Stimulated activated CD8-positive, alpha-beta memory T cell treated with anti-CD3 and anti-CD28 coated beads, Interleukin-15, amount 100 ng/mL, for 4 hours (primary cell): ENCODE results near the gene PLA2G4F.

Experiments
- DNase-seq, 2 donors: peaks; one replicate each; pipeline ENCODE4 v3.0.0-alpha.2; 2020; ENCODE audit warnings: low read depth in 2 of 2

PLA2G4F gene

DNA sequence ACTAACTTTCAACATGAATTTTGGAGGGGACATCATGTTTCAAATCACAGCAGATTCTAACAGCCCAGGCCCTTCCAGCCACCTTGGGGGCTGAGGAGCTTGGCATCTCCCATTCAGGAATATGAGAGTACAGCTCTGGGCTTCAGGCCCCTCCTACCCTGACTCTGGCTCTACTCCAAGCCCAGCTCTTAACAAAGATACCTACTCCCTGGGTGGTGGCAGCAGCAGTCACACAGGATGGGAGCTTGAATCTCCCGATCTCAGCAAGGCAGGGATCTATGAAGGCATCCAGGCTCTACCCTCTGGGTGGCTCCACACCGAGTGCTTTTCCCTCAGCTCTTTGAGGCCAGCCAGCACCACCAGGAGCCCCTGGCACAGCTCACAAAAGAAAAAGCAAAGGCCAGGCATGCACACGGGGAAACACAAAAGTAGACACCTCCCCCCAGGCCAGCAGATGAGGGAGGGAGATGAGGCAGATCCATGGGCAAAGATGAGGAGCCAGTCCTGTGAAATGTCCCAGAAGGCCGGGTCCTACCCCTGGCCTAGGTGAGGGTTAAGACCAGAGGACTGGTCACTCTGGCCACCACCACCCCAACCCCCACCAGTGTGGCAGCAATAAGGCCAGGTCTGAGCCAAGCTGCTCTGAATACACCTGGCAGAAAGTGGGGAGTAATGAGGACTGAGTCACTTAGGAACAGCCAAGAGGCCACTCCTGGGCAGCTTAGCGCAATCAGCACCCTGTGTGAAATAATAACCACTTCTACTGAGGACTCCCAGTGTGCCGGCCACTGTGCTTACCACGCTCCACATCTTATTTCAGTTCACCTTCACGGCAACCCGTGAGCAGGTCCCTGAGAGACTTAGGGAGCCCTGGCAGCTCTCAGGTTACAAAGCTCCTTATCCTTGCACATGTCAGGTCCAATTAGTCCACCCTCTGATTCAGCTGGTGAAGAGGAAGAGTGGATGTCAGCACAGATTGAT, 24.3 kb downstream of the PLA2G4F start:
- DNase-seq = no peak

DNA sequence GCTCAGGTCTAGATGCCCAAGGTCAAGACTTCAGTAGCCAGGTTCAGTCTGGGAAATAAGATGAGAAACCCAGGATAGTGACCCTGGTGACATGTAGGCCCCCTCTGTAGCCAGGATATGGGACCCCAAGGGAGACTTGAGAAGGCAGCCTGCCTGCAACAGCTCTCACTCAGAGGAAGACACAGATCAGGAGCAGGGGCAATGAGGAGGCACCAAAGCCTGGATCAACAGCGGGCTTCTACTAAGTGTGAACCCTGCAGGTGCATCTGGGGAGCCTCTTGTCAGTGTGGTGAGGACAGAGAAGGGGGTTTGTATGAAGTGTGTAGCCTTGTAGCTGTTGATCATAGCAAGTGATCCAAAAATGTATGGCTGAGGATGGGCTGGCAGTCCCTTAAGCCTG, 25.4 kb downstream of the PLA2G4F start:
- no peak for DNase-seq

DNA sequence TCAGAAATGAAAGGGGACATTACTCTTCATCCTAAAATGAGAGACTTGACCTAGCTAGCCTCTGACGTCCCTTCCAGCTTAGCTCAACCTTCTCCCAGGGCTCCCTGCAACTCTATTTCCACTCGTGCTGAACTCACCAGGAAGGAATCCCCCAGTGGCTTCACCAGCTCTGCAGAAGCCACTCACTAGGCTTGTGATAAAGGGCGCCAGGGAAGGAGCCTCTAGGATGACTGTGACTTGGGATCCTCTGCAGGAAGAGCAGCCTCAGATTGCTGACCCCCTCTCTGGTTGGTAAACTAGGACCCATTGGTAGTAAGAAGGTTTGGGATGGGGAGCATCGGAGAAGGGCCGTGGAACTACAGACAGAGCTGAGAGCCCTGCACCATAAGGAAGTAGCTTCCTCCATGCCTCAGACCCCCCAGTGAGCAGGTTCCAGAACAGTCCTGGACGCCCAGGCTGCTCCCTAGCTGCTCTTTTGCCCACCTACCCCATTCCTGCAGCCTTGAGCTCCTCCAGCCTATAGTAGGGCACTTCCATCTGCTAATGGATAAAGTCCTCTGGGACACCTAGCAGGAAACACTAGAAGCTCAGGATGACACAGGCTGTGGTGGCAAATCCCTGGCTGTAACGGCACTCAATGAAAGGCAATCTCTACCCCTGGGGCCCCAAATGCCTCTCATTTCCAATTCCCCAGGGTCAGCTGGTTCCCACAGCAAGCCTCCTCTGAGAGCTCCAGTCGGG, 26.0 kb downstream of the PLA2G4F start:
- DNase-seq = no peak

DNA sequence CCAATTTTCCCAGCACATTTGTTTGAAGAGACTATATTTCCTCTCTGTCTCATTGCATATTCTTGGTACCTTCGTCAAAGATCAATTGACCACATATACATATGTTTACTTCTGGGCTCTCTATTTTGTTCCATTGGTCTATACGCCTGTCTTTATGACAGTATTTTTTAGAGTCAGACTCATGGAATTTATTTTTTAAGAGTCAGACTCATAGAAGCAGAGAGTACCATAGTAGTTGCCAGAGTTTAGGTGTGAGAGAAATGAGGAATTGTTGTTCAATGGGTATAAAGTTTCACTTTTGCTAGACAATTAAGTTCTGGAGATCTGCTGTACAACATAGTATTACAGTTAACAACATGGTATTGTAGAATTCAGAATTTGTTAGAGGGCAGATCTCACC, 27.1 kb downstream of the PLA2G4F start:
- DNase-seq = no peak

DNA sequence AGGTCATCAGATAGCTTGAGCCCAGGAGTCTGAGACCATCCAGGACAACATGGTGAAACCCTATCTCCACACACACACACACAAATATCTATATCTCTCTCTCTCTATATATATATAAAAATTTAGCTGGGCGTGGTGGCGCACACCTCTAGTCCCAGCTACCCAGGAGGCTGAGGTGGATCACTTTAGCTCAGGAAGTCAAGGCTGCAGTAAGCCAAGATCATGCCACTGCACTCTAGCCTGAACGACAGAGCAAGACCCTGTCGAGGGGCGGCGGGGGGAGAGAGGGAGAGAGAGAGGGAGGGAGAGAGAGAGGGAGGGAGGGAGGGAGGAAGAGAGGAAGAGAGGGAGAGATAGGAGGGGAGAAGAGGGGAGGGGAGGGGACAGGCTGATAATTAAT, 28.0 kb downstream of the PLA2G4F start:
- no peak for DNase-seq

DNA sequence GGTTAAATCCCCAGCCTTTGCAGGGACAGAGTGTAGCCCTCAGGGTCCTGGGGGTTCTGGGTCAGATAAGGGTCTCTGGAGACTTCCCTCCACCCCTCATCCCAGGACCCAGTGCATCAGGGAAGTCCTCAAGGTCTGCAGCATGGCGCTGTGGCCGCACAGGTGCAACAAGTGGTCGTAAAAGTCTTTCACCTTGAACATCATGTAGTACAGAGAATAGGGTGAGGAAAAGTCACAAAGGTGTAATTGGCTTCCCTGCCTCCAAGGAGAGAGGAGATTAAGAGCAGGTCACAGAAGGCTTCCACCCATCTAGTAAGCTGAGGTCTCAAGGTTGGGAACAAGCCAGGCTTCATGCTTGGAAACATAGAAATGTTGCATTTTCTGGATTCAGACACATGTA, 32.9 kb downstream of the PLA2G4F start:
- no peak for DNase-seq

DNA sequence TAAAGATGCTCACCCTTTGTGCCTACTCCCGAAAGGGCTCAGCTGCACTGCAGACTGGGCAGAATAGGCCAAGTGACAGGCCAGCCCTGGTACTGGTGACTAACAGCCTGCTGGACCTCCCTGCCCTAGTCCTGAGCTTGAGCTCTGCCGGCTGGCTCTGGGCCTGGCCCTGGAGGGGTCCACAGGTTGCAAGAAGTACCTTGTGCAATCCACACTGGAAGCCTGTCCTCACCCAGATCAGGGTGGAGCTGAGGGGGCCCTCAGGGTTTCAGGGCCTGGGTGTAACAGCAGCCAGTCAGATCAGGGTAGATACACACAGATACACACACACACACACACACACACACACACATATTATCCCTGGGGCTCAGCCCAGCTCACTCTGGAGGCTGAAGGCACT, 34.8 kb downstream of the PLA2G4F start:
- no peak for DNase-seq

DNA sequence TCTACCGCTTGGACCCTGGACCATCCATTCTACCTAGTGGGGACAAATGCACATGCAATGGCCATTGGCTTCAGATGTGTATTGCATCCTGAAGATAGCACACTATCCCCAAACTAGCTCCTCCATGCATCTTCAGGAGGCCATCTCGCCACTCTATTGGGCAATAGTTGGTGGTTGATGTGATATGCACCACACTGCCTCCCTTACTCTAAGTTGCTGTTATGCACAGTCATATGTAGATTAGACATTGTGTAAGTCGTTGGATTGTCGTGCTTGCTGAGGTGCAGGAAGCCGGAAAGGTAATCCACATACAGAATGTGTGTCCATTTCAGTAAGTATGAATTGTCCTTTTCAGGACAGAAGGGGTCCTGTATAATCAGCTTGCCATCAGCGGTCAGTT, 35.4 kb downstream of the PLA2G4F start:
- DNase-seq = no peak

DNA sequence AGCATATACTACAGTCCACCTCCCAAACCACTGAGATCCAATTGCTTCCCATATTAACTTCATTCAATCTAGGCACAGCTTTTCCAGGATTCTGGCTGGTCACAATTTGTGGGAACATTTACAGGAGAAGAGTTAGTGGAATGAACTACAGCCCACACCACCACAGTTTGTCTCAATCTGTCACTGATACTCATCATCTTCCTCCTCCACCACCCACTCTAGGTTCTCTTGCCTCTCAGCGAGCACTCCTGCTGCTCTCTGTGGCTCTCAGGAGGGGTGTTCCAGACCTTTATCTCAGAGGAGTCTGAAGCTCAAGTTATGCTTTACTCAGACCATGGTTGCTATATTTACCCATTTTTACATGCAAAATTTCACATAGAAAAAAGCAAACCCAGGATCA, 36.2 kb downstream of the PLA2G4F start:
- DNase-seq = no peak

DNA sequence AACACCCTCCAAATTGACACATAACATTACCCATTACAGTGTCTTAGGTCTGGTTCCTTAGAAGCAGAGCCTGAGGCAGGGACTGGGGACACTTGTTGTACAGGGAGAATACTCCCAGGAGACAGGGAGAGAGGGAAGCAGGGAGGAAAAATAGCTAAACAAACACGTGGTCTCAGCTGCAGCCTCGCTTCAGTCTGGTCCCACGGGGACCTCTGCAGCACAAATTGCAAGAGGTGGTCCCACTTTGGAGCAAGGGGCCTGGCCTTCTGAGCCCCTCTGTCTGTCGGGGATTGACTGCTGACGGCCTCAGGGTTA, 37.0 kb downstream of the PLA2G4F start:
- no peak for DNase-seq

DNA sequence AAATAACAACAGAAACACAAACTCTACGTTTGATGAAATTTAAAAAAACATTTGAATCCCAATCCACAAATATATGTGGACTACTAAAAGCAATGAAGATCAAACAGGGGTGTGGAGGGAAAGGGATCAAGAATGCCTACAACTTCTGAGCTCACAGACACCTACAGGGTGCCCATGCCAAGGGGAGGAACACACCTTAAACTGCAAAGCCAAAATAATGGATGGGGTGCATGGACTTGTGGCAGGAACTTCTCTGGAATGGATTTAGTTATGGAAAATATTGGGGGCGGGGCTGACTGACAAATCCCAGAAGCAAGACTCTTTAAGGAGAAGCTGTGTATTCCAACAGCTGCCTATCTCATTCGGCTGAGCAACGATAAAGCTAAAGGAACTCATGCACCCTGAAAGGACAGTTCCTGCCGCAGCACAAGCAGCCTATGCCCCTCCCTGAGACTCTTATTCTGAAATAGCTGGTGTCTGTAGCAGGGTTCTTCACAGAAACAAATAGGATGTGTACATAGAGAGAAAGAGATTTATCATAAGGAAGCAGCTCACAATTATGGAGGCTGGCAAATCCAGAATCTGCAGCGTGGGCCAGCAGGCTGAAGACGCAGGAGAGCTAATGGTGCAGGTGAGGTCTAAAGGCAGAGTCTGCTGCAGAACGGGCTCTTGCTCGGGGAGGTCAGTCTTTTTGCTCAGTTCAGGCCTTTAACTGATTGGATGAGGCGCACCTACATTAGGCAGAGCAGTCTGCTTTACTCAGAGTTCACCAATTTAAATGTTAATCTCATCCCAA, 37.6 kb downstream of the PLA2G4F start:
- no peak for DNase-seq

DNA sequence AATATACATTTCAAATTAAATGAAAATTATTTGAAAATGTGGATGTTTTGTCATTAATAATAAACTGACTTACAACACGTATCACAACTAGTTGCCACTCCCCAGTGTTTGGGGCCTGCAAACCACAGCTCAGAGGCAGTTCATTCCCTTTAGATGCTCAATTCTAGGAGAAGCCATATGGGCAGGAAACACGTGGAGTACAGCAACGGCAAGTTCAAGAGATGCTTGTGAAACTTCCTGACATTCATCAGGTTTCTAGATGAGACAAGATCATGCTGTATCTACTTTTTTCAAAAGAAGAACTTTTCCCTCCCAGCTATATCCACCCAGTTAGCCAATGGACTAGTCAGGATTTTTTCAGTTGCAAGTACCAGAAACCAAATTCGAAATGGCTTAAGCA, 44.5 kb downstream of the PLA2G4F start:
- DNase-seq = no peak

DNA sequence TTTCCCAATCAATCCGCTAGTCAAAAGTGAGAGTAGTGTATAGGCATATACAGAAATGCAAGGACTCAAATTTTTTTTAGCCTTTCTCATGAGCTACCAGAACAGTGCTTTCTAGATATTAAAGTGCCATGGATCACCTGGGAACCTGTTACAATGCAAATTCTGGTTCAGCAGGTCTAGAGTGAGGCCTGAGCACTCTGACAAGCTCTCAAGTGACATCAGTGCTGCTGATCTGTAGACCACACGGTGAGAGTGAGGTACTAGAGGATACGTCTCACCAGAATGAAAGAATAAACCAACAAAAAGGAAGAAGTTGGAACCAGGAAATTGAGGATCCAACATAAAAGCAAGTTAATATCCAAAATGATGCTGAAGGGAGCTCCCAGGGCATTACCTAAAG, 46.1 kb downstream of the PLA2G4F start:
- no peak for DNase-seq

DNA sequence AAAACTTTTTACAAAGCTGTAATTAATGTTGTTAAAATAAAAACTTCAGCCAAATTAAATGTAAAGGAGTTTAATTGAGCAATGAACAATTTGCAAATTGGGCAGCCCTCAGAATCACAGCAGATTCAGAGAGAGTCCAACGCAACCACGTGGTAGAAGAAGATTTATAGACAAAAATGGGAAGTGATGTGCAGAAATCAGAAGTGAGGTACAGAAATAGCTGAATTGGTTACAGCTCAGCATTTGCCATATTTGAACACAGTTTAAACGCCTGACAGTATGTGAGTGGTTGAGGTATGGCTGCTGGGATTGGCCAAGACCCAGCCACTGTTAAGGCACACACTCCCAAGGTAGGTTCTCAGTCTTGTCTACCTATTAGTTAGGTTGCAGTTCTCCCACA, 47.6 kb downstream of the PLA2G4F start:
- DNase-seq = no peak

DNA sequence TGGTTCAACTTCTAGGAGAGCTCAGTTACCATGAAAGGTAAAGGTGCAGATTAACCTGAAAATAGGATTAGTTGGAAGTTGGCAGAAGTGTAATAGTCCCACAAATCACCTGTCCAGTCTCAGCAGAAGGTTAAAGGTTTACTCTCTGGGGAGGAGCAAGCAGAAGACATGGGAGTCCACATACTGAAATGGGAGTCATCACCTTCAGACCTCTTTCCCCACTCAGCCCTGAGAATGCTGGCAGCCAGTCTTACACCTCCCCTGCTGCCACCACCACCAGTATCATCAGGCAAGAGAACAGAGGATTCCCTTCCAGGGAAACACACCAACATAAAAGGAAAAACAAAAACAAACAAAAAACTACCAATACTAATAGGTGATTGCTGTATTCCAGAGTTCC, 48.2 kb downstream of the PLA2G4F start:
- no peak for DNase-seq

DNA sequence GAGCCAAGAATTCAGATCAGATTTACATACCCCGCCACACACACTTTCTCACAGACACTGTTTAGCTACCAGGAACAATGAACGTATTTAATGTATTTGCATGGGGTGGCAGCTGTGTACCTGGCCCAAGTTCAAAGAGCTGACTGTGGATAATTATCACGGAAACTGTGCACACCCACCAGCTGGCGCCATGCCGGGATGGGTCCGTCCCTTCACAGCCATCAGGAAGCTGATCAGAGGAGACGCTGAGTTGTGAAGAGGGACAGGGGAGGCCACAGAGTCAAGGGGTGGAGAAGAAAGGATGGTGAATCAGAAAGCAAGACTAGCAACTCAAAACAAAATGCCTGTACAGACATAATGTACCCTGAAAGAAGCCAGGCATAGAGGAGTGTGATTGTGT, 49.0 kb downstream of the PLA2G4F start:
- no peak for DNase-seq

DNA sequence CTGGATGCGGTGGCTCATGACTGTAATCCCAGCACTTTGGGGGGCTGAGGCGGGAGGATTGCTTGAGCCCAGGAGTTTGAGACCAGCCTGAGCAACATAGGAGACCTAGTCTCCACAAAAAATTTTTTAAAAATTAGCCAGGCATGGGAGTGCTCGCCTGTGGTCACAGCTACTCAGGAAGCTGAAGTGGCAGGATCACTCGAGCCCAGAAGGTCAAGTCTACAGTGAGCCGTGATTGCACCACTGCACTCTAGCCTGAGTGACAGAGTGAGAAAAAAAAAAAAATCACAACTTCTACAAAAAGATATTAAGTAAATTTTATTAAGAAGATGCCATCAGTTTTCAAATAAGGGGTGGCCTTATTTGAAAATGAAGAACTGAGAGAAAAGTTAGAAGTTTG, 50.1 kb downstream of the PLA2G4F start:
- DNase-seq = no peak

DNA sequence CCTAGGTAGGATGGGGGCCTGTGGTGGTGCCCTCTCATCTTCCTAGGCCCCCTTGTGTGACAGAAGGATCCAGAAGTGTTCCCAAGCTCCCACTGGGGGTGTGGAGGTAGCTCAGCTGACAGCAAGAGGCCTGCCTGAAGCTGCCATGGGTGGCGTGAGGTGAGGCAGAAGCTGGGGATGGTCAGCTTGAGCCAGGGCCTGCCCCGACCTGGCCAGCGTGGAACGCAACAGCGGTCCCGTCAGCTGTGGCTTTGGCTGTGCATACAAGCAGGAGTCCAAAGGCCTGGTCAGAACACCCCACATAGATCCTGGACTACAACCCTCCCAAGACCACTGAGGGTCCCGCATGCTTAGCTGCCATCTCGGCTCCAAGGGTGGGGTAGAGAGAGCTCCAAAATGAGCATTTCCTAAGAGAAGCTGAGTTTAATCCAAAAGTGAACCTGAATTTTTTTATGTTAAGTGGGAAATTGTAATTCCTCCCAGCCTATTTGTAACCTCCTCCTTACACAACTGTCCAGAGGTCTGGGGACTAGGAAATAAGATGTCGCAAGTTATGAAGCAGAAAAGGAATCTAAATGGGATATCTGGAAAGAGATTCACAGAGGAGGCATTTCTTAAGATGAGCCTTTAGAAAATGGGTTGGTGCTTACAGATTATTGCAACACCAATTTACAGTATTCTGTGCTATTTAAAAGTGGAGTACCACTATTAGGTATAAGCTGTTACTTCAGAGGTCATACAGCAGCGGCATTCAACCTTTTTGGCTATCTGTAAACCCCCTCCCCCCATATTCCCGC, 52.1 kb downstream of the PLA2G4F start:
- DNase-seq = no peak

DNA sequence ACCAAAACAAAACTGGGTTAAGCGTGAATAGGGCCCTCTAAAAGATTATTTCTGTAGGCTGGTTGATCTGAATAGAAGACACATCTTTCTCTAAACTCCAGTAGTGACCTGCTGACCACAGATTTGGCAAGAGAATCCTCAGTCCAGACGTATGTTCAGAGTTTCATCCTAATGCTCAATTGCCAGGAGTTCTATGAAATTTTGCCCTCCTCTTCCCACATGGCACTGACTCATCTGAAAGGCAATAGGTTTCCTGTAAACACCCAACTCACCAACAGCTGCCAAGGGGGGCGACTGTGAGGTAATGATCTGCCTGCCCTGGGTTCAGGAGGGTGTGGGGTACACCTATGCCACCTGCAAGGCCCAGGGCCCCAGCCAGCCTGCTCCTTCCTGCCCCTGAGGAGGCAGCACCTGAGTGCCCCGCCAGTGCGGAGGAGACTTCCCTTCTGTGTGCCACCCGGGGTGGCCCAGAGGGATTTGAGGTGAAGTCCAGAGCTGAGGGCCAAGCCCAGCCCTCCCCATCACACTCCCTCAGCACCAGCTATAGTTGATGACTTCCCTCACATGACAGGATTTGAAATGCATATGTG, 53.7 kb downstream of the PLA2G4F start:
- no peak for DNase-seq

DNA sequence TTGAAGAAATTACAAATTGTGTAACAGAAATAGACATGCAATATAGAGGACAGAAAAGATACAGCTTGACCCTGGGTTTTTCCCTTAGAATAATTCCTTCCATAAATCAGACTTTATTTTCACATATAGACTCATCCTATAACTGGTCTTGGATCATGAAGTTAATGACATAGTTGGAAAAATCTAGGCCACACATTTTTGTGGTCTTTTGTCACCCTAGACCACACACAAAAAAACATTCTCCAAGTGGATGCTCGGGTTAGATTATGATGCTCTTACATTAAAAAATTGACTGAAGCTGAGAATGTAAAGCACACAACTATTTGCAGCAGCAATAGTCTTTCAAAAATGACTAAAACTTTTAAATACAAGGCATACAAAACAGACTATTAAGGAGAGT, 54.6 kb downstream of the PLA2G4F start:
- no peak for DNase-seq
